ENCODE data around the gene COX19. TPM values are rescaled to one million over a fixed set of nuclear protein-coding genes. Genes with fewer than 3 reads are reported as not detected.
A peak's percentile ranks its signal among the peaks of the same experiment; 100 is the strongest.

COX19 gene
- total and polyA plus RNA-seq, 2 of the 13 experiments (the other 11 are each of a cell fraction or from before 2014, with no cell fraction given), result 11.5 to 21.7 TPM

DNA sequence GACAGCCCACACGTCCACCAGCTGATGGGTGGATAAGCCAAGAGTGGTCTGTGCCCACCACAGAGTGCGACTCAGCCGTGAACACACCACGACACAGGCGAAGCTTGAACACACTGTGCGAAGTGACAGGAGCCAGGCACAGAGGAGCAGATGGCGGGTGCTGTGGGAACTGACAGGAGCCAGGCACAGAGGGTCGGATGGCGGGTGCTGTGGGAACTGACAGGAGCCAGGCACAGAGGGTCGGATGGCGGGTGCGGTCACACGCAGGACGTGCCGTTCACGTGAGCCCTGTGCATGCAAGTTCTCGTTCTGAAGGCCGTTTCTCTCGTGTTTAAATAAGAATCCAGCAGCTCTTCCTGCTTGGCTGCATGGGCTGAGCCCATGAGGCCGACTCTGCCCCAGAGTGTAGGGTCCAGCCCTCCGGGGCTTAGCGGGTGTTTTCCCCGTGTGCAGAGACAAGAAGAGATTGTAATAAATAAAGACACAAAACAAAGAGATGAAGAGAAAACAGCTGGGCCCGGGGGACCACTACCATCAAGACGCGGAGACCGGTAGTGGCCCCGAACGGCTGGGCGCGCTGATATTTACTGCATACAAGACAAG lies 15.0 kb downstream of the COX19 start (continued):
- TF ChIP-seq ZNF496 (CRISPR knock-in tag; IDR thresholded peaks at IDR 0.05; ENCODE audit: insufficient replicate concordance) (no peak), ZNF75D (CRISPR knock-in tag; IDR thresholded peaks at IDR 0.05; ENCODE audit: borderline replicate concordance) (no peak), SNRNP70 (IDR thresholded peaks at IDR 0.05; ENCODE audit: low read depth, low read length) (no peak), ZNF331 (CRISPR knock-in tag; IDR thresholded peaks at IDR 0.05) (no peak; the same call in 1 of the 2 replicates), GZF1 (CRISPR knock-in tag; IDR thresholded peaks at IDR 0.05) (0 out of 2 replicates have a peak, but pooled peaks have one; percentile 56), KDM5B (CRISPR knock-in tag; IDR thresholded peaks at IDR 0.05; ENCODE audit: borderline replicate concordance) (peak; percentile 68; the same call in 1 of the 2 replicates), ATM (IDR thresholded peaks at IDR 0.05; ENCODE audit: borderline replicate concordance) (no peak), ZNF816 (CRISPR knock-in tag; IDR thresholded peaks at IDR 0.05; ENCODE audit: borderline replicate concordance) (no peak), TAF15 (IDR thresholded peaks at IDR 0.05; ENCODE audit: low read depth, low read length, poor library complexity, severe bottlenecking) (no peak), ERF (CRISPR knock-in tag; IDR thresholded peaks at IDR 0.05) (peak; percentile 70), HIVEP1 (CRISPR knock-in tag; IDR thresholded peaks at IDR 0.05) (peak; percentile 38; the same call in 1 of the 2 replicates), MEIS2 (CRISPR knock-in tag; IDR thresholded peaks at IDR 0.05) (peak; percentile 48; the same call in 1 of the 2 replicates), ZNF558 (CRISPR knock-in tag; IDR thresholded peaks at IDR 0.05; ENCODE audit: borderline replicate concordance) (no peak), ZBTB7B (CRISPR knock-in tag; IDR thresholded peaks at IDR 0.05) (peak; percentile 81; the same call in 1 of the 2 replicates), ATAD3A (CRISPR knock-in tag; IDR thresholded peaks at IDR 0.05) (no peak), XRCC5 (optimal IDR thresholded peaks at IDR 0.05; ENCODE audit: low read length) (no peak), THAP11 (CRISPR knock-in tag; IDR thresholded peaks at IDR 0.05) (peak; percentile 57; the same call in 1 of the 2 replicates), HES4 (CRISPR knock-in tag; IDR thresholded peaks at IDR 0.05; ENCODE audit: borderline replicate concordance) (peak; percentile 78; the same call in 1 of the 2 replicates), DMAP1 (CRISPR knock-in tag; IDR thresholded peaks at IDR 0.05) (no peak), ZNF234 (CRISPR knock-in tag; conservative IDR thresholded peaks at IDR 0.05) (no peak)
- TF ChIP-seq, protein P1, sequence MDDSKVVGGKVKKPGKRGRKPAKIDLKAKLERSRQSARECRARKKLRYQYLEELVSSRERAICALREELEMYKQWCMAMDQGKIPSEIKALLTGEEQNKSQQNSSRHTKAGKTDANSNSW (CRISPR knock-in tag; IDR thresholded peaks at IDR 0.05; ENCODE audit: borderline replicate concordance), result no peak
- TF ChIP-seq, protein P2, sequence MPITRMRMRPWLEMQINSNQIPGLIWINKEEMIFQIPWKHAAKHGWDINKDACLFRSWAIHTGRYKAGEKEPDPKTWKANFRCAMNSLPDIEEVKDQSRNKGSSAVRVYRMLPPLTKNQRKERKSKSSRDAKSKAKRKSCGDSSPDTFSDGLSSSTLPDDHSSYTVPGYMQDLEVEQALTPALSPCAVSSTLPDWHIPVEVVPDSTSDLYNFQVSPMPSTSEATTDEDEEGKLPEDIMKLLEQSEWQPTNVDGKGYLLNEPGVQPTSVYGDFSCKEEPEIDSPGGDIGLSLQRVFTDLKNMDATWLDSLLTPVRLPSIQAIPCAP (CRISPR knock-in tag; IDR thresholded peaks at IDR 0.05; ENCODE audit: low read depth), result no peak
- TF ChIP-seq, protein P3, sequence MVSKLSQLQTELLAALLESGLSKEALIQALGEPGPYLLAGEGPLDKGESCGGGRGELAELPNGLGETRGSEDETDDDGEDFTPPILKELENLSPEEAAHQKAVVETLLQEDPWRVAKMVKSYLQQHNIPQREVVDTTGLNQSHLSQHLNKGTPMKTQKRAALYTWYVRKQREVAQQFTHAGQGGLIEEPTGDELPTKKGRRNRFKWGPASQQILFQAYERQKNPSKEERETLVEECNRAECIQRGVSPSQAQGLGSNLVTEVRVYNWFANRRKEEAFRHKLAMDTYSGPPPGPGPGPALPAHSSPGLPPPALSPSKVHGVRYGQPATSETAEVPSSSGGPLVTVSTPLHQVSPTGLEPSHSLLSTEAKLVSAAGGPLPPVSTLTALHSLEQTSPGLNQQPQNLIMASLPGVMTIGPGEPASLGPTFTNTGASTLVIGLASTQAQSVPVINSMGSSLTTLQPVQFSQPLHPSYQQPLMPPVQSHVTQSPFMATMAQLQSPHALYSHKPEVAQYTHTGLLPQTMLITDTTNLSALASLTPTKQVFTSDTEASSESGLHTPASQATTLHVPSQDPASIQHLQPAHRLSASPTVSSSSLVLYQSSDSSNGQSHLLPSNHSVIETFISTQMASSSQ (IDR thresholded peaks at IDR 0.05; ENCODE audit: low read depth), result 0 out of 2 replicates have a peak, but pooled peaks have one; percentile 6
- TF ChIP-seq, protein P3 (CRISPR knock-in tag; IDR thresholded peaks at IDR 0.05; ENCODE audit: borderline replicate concordance), result no peak
- TF ChIP-seq, protein P4, sequence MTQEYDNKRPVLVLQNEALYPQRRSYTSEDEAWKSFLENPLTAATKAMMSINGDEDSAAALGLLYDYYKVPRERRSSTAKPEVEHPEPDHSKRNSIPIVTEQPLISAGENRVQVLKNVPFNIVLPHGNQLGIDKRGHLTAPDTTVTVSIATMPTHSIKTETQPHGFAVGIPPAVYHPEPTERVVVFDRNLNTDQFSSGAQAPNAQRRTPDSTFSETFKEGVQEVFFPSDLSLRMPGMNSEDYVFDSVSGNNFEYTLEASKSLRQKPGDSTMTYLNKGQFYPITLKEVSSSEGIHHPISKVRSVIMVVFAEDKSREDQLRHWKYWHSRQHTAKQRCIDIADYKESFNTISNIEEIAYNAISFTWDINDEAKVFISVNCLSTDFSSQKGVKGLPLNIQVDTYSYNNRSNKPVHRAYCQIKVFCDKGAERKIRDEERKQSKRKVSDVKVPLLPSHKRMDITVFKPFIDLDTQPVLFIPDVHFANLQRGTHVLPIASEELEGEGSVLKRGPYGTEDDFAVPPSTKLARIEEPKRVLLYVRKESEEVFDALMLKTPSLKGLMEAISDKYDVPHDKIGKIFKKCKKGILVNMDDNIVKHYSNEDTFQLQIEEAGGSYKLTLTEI (CRISPR knock-in tag; conservative IDR thresholded peaks at IDR 0.05), result no peak
